CD4-positive, alpha-beta T cell treated with Interleukin-4 for 1 hour (primary cell): ENCODE data around the gene HIVEP2.

Experiments
- DNase-seq, 2 donors: peaks; one replicate each; pipeline ENCODE4 v3.0.0-alpha.2; 2020 to 2022

HIVEP2 gene

DNA sequence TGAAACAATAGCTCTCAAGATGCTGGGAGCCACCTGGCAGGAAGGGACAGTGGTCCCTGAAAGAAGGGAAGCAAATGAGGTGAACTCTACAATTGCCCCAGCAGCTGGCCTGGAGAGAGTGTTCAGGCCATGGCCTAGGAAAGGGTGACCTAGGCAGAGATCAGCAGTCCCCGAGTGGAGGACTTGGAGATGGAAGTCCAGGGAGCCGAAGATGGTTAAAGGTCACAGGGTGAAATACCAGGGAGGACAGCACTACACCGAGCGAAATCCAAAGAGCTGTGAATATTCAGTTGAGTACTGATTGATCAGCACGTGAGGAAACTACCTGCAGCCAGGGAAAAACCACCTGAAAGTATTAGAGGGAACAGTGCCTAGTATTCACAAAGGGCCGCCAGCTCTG lies 133.1 kb downstream of the HIVEP2 start:
- DNase-seq, result no peak

DNA sequence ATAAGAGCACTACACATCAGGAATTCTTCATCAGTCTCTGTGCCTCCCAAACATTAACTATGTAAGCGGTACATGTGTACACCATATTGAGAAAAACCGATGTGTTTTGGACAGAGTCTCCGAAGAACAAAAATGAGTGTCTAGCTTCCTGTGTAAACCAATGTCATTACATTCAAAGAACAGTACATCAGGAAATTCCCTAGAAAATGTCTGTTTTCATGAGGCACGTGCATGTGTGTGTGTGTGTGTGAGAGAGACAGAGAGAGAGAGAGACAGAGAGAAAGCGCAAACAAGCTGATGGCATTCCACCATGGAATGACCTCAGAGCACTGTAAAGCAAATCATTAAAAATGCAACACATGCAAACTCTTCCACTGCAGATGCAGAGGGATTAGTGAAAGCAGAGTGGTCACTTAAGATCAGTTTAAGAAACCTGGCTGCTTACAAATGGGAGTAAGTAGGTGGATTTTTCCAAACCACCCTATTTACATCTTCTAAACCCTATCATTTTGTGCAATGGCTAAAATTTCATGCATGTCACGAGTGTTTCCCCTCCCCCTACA lies 133.9 kb downstream of the HIVEP2 start:
- DNase-seq, result peak in 1 of 2 donors; percentile 62

DNA sequence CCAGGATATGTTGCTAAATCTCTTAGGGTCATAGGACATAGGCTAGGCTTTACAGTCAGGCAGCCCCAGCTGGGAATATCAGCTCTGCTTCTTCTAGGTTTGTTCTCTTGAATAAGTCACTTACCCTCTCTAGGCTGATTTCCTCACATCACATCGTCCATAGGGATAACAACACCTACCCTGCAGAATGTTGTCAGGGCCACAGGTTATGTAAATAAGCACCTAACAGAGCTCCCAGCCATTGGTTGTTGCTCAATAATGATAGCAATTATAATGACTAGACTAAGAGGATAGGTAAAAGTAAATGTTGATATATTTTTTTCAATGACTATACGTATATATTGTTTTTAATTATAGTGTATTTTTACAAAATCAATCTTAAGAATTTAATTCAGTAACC lies 135.0 kb downstream of the HIVEP2 start:
- no peak for DNase-seq

DNA sequence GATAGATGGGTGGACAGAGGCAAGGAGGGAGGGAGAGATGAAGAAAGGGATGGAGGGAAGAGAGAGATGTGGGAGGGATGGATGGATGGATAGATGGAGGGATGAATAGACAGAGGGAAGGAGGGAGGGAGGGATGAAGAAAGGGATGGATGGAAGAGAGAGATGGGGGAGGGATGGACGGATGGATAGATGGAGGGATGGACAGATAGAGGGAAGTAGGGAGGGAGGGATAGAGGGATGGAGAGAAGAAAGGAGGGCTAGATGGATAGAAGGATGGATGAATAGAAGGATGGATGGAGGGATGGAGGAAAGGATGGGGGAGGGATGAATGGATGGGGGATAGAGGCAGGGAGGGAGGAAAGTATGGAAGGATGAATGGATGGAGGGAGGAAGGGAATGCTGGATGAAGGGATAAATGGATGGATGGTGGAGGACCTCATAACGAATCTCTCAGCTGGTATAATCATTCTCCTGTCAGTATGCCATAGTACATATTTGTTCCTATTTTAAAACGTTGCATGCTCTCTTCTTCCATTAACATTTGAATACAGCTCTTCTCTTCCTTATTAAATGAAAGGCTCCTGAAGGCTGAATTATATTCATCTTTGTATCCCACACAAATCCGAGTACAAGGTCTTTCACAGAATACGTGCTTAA lies 136.4 kb downstream of the HIVEP2 start:
- no peak for DNase-seq

DNA sequence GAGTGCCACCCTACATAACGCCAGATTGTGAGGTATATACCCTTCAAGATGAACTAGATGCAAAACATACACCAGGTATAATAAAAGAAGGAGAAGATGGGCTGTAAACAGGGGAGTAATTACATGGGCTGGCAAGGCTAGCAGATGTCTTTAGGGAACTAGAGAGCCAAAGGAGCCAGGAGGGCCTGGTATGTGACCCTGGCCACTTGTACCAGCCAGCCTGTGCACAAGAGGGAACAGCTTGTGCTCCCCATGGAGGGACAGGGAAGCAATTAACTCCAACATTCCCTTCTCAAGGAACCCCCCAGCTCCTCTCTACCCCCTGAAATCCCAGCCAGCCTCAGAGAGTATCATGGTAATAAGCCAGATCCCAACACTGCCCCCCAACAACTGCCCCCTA lies 139.9 kb downstream of the HIVEP2 start:
- no peak for DNase-seq

DNA sequence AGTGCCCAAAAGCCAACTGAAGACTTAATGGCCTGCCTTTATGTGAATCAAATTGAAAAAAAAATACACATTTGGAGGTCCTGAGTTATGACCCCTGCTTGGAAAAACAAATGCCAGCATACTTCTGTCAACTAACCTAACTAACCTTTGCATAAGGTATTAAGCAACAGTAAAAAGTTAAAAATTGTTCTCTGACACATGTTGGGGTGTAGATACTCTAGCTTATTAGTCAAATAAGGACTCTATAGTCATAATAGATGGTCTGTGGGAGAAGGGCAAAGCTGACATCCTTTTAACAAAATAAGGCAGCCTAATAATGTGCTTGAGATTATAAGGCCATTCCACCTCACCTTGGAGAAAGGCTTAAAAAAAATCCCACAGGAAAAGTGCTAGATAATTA lies 140.5 kb downstream of the HIVEP2 start:
- DNase-seq, result no peak

DNA sequence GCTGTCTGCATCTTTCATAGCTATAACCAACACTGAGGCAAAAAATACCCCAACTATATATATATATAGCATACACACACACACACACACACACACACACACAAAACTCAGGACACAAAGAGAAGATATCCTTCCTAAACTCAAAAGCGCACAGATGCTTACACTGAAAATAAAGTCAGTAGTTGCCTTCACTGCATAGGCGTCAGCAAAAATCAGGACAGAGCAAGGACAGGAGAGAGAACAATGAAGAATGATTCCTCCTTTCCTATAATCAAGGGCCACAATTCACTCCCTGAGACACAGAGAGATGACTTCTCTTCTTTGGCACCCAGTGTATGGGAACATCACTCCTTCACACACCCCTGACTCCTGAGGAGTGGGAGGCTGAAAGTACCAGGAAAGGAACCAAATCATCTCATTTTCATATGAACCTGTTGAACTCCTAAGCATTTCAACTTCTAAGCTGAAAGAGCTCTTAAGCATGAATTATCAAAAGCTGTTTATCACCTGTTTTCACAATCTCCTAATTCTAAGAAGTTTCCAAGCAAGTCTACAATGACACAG lies 141.4 kb downstream of the HIVEP2 start:
- no peak for DNase-seq

DNA sequence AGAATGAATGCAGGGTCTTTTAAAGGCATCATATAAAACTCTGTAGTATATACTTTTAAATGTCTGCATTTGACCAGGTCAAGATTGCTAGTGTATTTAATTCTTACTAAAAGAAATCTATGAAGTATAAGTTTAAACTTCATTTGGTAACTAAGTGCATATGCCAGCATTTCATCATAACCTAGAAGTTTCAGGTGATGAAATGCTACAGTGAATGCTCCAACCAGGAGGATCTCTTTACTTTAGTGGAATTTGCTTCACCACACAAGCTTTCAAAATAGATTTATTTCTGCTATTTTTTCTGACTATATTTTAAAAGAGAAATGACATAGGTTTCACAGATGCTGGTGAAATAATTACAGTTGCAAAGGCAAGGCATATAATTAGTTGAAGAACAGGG lies 141.9 kb downstream of the HIVEP2 start:
- DNase-seq, result no peak

DNA sequence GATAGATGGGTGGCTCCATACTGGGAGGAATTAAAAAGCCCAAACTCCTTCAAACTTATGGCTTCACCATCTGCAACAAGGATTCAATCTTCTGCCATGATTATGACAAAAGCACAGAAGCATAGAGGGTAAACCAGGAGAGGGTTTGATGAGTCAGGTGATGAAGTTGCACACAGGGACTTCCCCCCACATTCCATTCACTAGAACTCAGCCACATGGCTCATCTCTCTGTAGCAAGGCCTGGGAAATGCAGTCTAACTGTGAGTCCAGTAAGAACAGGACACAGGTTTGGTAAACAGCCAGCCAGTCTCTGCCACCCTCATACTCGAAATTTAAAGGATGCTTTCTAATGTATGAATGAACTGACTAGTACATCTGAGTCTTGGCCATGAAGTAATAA lies 142.9 kb downstream of the HIVEP2 start:
- DNase-seq, result no peak

DNA sequence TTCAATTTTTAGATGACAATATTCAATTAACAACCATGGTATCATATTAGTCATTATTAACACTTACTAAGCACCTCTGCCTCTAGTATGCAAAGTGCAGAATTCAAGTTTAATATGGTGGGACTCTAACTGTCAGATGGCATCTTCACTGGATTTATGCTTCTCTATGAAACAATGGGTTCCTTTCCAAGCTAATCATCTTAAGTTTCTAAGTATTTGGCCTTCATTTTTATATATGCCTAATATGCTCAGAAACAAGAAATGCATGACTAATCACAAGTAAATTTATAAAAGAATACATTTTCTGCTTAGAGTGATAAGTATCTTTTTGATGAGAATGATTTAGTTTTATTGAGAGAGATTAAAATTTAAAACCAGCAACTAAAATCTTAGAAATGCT lies 144.7 kb downstream of the HIVEP2 start:
- no peak for DNase-seq

DNA sequence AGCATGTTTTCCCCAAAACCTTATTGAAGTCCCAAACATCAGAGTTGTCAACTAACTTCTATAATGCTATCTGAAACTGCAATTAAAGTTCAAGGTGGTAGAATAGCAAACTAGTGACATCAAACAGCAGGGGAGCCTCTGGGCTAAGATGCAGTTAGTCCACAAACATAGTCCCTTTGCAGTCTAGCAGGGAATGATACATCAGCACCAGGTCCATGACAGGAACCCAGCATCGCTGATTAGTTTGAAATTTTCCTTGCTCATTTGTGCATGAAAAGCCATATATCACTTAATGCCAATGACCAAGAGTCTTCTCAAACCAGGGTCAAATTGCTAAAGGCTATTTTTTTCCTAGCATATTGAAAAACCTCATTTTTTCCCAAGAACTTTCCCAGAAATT lies 145.3 kb downstream of the HIVEP2 start:
- no peak for DNase-seq

DNA sequence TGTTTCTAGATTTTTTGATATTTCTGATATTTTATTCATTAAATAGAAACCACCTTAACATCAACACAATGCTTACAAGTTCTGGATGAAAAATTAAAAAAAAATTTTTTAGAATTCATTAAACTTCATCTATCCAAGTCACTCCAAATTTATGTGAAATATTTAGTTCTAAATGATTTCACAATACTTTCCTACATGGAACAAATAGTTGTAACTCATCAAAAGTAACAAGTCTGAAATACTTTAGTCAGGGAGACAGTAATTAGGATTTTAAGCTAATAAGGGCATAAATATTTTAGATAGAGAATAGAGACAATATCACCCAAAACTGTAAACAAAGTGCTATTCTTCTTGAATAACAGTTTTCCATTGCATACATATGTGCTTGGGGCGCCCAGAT lies 147.8 kb downstream of the HIVEP2 start:
- DNase-seq, result no peak

DNA sequence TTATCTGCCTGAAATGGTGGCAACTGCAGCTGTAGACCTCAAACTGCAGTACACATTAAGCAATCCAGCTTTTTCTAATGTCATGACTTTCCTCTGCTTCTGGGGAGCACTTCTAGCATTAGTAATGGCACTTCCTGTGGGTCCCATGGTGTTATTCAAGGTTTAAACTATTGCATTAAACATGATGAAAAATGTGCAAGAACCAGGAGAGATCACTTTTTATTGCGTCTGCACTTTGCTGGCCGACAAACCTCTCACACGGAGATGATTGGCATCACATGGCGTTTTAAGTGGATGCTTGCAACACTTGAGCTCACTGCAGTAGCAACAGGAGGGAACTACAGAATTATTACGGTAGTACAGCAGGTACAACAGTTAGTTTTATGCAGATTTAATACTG lies 148.4 kb downstream of the HIVEP2 start:
- no peak for DNase-seq

DNA sequence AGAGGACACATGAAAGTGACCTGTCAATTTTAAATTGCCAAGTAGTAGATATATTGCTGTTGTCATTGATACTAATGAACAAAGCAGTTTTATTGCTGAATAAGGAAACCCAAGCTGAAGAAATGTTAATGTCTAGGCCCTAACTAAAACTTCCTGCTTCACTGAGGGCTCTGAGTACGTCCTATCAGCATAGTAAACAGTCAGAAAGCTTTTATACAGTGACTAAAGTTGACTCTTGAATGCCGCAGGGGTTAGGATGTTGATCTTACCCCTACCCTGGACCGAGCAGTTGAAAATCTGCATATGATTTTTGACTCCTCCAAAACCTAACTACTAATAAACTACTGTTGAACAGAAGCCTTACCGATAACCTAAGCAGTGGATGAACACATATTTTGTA lies 149.0 kb downstream of the HIVEP2 start:
- DNase-seq, result no peak

DNA sequence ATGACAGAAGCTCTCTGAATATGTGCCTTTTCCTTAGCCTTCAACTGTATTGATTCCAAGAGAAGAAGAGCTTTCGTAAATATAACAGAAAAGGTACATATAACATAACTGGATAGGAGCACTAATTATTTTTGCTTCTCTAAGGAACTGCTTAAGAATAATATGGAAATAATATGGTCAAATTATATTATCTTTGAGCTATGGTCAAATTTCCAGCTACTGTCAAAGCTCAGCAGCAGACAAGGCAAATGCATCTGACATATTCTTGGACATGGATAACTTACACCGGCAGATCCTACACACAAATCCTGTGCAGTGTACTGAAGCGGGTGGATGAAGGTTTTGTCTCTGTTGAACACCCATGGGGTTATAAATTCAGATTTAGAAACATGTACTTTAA lies 150.6 kb downstream of the HIVEP2 start:
- no peak for DNase-seq

DNA sequence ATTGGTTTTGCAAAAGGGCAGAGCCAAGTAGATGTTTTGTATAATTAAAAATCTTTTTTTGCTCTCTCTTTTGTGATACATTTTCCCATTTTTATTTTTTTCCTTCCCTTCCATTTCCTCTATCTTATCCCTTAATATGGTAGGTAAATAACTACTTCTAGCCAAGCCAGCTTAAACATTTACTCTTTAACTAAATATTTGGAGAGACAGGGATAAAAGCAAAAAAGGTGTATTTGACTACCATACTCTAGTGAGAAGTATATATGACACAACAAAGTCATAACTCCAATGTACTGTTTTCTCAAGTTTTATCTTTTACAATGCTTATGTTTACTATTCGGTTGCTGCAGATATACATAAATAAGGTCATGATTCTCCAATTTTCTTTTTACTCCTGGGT lies 154.7 kb downstream of the HIVEP2 start:
- DNase-seq, result no peak

DNA sequence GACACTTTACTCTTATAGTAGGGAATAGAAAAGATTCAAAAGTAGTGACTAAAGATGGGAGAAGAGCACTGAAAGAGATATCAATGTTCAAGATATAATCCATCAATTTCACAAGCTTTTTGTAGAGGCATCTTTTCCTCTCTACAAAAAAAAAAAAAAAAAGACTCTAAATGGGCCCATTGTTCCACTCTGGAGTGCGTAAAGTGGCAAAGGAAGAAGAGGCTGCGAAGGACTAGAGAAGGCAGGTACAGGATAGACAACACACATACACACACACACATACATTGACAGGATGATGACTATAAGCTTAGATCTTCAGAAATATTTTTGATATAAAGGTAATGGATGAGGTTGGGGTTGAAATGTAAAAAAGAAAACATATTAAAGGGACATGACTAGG lies 157.6 kb downstream of the HIVEP2 start:
- DNase-seq, result no peak

DNA sequence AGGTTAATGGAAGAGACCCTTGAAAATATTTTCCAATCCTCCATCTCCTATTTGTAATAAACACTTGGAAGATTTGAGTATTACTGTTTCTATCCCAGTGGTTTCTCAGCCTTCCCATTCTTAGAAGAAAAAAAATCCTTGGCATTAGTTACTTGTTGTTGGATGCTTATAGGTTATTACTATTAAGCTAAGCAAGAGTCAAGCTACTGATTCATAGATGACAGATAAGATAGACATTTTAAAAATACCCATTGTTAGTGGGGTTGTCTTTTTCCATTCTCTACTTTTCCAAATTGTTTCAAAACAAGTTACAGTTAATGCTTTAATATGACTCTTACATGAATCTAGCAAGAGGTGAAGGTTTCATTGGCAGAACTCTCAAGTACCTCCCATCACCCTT lies 158.5 kb downstream of the HIVEP2 start:
- no peak for DNase-seq

DNA sequence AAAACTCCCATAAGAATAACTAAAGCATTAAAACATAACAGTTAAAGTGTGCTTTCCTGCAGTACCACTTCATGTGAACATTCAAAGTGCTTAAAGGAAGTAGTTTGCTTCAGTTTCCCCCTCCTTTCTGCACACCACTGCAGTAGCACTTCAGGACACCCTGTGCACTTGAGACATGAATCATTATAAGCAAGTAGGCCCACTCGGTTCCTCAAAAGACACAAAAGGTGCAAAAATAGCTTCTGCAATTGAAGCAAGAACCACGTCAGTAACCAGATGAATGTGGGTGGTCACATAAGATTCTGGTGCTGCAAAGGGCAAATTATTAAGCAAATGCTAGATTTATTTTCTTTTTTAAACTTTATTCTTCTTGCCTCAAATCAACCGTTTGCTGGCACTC lies 160.6 kb downstream of the HIVEP2 start:
- DNase-seq, result peak; percentile 29 to 36

DNA sequence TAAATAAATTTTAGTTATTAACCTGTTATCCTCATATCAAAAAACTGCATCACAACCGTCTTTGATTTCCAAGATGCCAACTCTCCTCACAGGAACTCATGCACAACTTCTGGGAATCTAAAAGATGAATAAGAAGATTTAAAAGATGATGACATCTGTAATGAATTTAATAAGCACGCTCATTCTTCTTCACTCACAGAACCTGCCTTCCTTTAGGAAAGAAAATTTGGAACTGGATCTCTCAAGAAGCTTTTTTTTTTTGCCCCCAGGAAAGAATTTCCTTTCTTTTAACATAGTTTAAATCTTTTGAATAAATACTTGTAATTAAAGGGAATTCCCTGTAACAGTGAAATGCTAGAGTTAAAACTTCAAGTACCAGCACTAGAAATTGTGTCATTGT lies 161.5 kb downstream of the HIVEP2 start:
- DNase-seq, result no peak

DNA sequence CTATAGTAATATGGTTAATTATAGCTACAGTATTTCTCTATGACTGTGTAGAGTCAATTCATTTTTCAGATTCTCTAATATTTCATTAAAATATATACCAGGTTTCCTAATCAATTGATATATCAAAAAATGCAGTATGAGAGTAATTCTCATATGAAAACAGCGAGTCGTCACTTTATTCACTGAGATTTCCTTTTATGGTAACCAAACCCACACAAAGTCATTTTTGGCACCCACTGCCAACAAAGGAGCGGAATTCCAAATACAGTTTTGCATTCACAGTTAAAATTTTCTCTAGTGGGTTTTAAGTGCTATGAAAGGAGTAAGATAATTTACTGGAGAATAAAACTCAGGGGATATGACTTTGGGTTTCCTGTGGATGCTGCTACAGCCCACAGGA lies 163.8 kb downstream of the HIVEP2 start:
- no peak for DNase-seq

DNA sequence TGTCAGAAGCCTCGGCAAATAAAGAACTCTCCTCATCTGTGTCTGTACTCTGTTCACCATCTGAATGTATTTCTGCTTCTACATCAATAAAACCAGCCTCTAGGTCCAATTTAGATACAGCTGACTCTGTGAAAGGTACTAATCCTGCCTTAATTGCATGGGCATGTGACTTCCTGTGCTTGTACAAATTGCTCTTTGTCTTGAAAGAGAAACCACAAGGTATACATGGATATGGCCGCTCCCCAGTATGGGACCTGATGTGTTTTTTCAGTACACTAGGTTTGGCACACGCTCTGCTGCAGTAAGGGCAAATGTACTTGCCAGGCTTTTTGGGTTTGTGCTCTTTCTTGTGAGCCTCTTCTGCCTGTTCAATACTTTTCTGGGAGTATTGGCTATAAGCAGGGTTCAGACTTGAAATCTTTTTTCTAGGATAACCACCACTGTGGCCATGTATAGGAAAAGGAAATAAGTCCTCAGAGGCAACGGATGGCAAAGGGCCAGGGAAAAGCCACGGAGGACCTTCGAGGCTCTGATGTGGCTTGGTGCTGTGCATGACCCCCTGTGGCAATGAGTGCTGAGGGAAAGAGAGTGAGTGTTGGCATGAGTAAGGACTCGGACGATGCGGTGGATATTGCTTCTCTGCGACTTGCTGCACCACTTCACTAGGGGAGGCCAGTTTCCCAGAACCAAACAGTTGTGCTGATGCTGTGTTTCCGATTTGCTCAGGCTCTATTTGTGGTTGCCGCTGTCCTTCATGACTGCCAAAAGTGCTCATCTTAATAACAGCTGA lies 170.9 kb downstream of the HIVEP2 start:
- DNase-seq, result peak in 1 of 2 donors; percentile 54

DNA sequence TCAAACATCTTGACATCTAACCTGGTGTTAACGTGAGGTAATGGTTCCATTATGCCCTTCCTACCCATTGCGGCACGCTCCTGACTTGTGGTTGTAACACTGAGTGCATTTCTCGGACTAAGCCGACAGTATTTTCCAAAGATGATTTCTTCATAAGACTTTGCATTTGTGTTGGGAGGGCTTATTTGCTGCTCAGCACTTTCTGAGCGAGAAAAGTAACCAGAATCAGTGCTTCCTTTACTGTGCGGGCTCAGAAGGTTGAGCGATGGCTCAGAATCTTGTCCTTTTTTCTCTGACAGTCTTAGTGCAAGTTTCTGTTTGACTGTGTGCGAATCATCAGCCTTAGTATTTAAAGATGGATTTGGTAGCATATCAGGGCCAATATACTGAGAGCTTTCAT lies 171.7 kb downstream of the HIVEP2 start:
- DNase-seq, result no peak

DNA sequence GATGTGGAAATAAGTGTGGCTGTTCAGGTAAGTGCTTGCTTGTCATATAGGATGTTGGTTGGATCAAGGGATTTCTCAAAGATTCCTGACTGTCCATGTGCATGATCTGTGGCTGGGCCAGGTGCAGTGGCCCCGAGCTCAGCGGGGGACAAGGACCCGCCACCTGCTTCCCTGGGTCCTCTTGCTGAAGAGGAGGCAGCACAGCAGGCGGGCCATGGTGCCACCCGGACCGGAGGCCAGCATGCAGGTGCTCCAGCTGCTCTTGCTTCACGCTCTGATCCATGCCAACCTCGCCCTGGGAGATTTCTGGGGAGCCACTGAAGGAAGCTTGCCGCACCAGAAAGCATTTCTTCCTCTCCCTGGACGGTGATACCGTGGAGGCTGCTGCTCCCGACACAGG lies 173.8 kb downstream of the HIVEP2 start:
- DNase-seq, result no peak
